NCI-H1694 (cell line): Measurements from ENCODE around the gene PVALEF.

Experiments
- DNase-seq: peaks from one replicate; lab custom pipeline; 2025; lab: John Stamatoyannopoulos, UW

Gene PVALEF

DNA sequence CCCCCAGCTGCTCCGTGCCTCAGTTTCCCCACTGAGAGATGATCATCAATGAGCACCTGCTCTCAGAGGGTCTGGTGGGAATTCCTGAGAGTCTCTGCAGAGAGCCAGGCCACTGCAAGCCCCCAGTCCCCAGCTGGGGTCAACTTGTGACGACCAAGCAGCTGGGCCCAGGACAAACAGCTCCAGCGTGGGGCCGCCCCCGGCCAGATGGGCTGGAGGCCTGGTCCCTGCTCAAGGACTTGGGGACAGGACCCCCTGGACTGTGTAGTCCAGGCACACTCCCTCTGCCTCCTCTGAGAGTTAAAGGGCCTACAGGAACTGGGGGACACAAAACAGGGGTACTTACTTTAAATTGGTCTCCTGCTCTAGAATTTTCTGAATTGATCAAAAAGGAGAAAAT lies 17.3 kb downstream of the PVALEF start:
- no peak for DNase-seq

DNA sequence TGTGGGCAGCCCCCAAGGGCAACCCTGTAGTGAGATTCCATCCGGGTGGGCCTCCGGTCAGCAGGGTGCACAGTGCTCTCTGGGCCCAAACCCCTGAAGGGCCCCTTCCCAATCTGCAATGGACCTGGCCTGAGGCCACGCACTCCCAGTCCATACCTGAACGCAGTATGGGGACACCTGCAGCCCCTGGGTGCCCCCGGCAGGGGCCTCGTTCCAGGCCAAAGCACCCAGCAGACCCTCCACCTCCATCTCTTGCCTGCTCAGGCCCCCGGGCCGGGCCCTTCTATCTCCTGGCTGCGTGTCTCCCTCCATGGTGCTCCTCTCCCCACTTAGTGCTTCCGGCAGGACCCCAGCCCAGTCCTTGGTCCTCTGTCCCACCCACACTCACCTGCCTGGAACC lies 18.0 kb downstream of the PVALEF start:
- no peak for DNase-seq

- DNase-seq = no peak
Measured at GRCh38 chr17:81183807-81184206, 18.5 kb downstream of the PVALEF start.

- no peak for DNase-seq
Measured at GRCh38 chr17:81184555-81184954, 19.2 kb downstream of the PVALEF start.

GRCh38 chr17:81186203-81186602 lies 20.9 kb downstream of the PVALEF start:
- no peak for DNase-seq

- no peak for DNase-seq
Measured at GRCh38 chr17:81187120-81187519, 21.8 kb downstream of the PVALEF start.

- no peak for DNase-seq
Measured at GRCh38 chr17:81187586-81188490, 22.5 kb downstream of the PVALEF start.

GRCh38 chr17:81188491-81188840 lies 23.2 kb downstream of the PVALEF start:
- no peak for DNase-seq

DNA sequence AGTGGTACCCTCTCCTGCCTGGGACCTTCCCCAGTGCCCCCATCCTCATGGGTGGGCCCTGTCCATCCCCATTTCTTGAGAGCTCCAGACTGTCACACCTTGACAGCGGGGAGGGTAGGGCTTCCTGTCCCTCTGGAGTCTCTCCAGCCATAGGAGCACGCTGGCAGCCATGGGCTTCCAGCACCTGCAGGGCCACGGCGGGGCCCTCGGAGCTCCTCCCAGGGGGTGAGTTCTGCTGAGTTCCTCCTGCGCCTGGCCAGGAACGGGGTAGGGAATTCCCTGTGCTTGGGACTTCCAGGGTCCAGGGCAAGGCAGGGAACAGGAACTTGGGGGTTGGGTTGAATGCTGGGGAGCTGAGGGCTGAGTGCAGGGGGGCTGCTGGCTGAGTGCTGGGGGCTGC lies 23.7 kb downstream of the PVALEF start:
- no peak for DNase-seq

DNA sequence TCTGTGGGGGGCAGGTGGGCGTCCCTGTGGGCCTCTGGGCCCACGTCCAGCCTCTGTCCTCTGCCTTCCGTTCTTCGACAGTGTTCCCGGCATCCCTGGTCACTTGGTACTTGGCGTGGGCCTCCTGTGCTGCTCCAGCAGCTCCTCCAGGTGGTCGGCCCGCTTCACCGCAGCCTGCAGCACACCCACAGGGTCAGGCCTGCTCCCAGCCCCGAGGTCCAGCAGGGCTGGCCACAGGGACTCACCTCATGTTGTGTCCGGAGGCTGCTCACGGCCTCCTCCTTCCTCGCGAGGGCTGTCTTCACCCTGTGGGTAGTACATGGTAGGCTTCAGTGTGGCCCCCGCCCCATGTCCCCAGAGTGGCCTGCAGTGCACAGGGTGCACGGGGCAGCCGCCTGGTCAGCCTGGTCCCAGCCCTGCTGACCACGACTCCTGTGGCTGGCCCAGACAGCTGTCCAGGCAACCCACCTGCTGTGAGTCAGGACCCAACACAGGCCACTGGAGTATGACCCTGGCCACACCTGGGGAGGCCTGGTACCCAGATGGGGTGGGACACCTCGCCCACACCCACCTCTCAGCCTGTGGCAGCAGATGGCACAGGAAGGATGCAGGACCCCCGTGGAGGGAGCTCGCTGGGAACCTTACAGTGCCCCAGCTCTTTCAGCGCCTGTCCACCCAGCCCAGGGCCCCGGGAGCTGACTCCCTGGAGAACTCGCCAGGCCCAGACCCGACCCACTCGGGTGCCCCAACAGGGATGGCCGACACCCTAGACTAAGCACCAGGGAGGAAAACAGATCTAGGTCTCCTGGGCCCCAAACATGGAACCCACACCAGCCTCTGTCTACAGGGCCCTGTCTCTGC lies 24.6 kb downstream of the PVALEF start:
- DNase-seq = no peak

- DNase-seq = no peak
Measured at GRCh38 chr17:81190591-81190990, 25.3 kb downstream of the PVALEF start.

DNA sequence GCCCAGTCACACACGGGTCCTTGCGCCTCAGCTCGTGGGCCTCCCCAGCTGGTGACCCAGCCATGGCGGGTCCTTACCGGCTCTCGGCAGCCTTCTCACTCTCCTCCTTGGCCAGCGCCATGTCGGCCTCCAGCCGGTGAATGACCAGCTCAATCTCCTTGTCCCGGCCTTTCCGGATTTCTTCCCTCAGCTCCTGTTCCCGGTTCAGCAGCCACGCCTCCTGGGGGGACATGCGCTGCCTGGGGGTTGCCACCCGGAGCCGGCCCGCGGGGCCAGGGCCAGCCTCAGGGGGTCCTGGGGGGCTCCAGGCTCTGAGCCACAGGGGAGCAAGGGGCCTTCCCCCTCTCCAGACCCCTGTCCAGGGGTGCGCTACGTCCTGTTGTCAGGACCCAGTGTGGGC lies 25.8 kb downstream of the PVALEF start:
- DNase-seq = no peak

DNA sequence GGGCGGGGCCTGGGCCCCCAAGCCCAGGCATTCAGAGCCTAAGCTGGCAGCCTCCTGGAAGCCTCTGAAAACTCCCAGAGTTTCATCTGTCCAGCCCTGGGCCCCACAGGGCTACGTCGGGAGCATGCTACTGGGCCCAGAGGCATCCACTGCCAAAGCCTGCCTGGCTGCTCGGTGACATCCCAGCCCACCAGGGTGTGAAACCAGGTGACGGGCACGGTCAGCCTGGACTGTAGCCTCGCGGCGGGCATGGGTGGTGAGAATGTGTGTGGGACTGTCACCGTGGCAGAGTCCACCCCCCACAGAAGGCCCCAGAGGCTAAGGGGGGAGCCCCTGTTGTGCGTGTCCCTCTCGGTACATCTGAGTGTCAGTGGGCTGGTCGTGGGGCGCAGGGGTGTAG lies 26.3 kb downstream of the PVALEF start:
- no peak for DNase-seq

DNA sequence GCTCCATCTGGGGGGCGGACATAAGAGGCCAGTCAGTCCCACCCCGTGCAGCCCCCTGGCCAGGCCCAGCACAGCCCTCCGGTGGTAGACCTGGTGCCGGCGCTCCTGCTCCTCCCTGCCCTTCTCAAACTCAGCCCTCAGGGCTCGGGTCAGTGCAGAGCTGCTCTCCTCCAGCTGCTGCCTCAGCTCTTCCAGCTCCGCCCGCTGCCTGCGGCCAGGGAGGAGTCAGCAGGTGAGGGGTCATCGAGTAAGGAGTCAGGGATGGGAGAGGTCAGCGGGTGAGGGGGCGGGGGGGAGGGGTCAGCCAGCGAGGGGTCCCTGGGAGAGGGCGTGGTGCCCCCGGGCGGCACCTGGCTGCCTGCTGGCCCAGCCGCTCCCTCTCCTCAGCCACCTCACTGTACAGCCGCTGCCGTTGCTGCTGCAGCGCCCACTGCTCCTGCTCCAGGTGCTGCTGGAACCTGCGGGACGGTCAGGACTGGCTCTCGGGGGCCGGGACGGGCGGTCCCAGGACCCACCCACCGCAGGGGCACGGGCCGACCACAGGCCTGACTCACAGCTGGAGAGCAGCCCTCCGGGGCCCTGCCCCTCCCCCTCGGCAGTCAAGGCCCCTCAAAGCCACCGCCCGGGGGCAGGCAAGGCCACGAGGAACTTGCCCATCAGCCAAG lies 27.2 kb downstream of the PVALEF start:
- no peak for DNase-seq

GRCh38 chr17:81193051-81193410 lies 27.7 kb downstream of the PVALEF start:
- DNase-seq = no peak

GRCh38 chr17:81193470-81194224 lies 28.3 kb downstream of the PVALEF start:
- DNase-seq = no peak

- no peak for DNase-seq
Measured at GRCh38 chr17:81194225-81194760, 29.0 kb downstream of the PVALEF start.

DNA sequence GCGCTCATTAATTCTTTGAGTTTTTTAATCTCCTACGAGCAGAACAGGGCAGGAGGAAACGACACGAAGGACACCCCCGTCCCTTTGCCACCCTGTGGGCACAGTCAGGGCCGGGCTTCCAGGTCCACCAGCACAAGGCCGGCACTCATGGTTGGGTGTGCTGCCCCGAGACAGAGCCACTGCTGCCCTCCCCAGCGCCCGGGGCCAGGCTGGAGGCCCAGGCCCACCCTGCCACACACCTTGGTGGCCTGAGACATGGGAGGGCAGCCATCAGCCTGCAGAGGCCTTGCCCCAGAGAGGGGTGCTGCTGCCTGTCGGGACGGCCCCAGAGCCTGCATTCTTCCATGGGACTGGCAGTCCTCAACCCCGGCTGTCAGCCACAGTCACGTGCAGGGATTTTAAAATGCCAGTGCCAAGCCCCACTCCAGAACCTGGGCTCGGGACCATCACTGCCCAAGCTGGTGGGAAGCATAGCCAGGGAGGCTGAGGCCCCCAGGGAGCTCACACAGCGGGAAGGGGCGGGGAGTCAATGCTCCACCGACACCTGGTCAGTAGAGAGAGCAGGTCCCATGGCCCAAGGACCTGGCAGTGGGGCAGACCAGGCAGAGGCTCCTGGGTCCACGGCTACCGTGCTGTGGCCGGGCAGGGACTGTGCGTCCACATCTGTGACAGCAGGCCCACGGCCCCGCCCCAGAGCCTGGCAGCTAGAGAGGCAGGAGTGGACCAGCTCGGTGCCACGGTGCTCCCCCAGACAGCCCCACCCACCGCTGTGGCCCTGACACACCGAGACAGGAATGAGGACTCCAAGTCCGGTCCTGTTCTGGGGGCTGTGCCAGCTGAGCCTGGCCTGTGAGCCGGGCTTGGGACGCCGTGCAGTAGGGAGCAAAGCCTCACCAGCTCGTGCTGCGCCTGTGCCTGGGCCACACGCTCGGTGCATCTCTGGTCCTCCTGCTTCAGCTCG lies 29.9 kb downstream of the PVALEF start:
- DNase-seq = no peak

GRCh38 chr17:81195941-81196495 lies 30.7 kb downstream of the PVALEF start:
- DNase-seq = no peak
